CD4-positive, alpha-beta T cell treated with Interferon alpha-2 for 1 hour (primary cell): ENCODE data around the gene GRB10.
"Not testable (repeated sequence)": the region's sequence is repeated elsewhere in the genome, so short reads cannot be mapped to it uniquely, and the experiment has no call there.

Experiments
- DNase-seq, 2 donors: peaks; one replicate each; pipeline ENCODE4 v3.0.0-alpha.2; 2020 to 2022

Gene GRB10

DNA sequence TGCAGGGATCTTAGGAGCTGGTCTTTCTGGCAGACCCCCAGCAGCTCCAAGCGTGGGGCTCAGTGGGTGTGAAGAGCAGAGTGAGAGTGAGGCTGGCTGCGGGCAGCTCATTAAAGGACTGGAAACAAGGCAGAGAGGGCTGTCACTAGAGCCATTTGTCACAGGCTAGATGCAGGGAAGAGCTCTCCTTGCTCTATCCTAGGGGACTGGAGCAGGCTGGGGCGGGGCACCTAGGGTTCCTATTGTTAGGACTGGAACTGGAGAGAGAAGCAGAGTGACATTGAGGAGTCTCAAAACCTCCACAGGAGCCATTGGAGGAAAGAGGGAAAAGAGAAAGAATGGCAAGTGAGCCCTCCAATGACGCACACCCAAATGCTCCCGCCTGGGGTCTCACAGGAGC lies 216.7 kb downstream of the GRB10 start:
- DNase-seq: no peak

DNA sequence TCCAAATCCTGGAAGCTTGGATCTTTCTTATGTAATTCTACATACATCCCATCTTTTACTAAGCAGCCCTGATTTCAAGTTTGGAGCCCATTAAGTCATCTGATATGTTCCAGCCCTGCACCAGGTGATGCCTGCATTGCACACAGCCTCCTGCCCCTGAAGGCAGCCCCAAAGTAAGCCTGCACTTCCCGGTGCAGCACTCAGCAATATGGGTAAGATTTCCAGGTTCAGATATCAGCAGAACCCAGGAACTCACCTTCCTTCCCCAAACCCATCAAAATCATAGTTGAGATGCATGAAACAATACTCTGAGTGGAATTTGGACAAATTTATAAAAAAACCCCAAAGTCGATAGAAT lies 217.2 kb downstream of the GRB10 start:
- no peak for DNase-seq

DNA sequence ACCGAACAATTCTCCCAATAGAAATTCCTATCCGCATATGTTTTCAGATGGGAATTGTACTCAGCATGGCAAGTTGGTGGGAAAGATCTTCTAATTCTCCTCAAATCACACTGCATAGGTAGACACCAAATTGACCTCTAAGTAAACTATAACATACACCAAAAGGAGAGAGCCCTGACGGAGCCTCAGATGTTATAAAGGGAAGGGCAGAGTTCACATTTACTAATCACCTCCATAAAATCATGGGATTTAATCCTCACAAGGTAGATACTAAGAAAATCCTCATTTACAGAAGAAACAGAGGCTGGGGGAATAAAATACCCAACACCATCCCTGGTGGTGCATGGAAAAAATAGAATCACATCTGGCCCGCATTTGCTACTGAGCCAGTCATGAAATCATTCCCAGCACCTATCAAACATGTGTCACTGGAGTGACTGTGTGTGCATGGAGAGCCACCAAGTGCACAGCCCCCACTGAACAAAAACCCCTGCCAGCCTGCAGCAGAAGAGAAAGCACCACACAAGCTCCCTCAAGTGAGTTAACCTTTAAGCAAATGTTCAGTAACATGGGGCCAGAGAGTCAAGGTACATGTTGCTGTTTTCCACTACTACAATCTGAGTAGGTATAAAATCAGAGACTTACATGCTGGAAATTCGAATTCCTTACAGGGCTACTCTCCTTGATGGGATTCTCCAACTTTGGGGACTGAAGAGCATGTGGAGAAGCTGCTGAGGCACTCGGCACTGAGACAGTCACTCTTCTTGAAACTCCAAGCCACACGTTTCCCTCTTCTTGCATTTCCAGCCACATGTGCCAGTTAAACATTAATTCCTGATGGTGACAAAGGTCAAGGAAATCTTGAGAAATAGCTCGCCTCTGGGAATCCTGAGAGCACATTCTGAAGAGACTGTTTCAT lies 217.8 kb downstream of the GRB10 start, which contains the start of gene DDC:
DDC (minus strand) TSS at position 766 of the 919 bp plus-strand sequence. CDS start 21,320 bp downstream, outside the sequence.
- no peak for DNase-seq

DNA sequence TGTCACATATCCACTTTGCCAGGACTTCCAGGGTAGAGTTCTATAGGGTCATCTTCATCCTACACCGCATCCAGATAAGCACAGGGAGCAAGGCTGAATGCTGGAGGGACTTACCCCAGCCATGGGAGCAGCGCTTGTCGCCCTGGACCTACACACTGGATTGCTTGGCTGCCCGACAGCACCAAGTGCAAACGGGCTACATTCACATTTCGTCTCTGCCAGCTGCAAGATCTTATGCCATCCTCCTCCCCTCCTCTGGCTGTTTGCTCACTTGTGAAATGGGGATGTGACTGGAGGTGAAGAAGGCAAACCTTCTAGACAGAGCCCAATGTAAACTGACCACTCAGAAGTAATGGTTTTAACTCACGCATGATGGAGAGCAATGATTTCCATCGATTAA lies 218.5 kb downstream of the GRB10 start:
- DNase-seq: no peak

GRCh38 chr7:50562136-50562535 lies 220.6 kb downstream of the GRB10 start:
- no peak for DNase-seq

GRCh38 chr7:50560865-50561351 lies 221.8 kb downstream of the GRB10 start:
- DNase-seq: no peak

DNA sequence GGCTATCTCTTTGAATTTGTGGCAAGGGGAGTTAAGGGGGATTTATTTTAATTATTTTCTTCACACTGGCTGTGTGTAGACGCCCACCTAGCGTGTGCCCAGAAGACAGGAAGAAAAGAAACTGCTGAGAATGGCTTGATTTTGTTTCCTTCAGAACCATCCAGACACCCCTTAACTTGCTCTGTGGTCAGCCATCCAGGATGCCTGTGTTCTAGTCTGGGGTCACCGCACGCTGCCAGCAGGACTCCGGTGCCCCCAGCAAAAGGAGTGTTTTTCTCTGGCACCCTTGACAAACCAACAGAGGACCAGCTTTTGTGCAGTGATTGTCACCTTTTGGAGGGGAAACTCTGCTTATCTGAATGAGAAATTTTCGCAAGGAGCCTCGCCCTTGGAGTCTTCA lies 222.8 kb downstream of the GRB10 start:
- DNase-seq: no peak

- DNase-seq: no peak
Observed at GRCh38 chr7:50558294-50559053, 224.2 kb downstream of the GRB10 start.

DNA sequence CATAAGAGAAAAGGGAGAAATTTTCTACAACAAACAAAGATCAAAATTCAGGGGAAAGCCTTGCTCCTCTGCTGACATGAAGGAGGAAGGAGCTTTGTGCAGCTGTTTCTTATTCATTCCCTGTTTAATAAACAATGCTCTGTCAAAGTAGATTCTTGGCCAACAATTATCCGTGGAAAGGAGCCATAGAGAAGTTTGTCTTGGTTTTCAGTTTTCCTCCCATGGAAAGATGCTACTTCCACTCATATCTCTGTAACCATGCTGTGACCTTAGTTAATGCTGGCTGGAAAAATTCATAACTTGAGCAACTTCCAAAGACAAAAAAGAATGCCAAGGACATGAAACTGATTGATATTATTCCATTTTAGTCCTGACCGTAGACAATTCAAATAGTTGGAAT lies 225.6 kb downstream of the GRB10 start:
- DNase-seq: no peak

DNA sequence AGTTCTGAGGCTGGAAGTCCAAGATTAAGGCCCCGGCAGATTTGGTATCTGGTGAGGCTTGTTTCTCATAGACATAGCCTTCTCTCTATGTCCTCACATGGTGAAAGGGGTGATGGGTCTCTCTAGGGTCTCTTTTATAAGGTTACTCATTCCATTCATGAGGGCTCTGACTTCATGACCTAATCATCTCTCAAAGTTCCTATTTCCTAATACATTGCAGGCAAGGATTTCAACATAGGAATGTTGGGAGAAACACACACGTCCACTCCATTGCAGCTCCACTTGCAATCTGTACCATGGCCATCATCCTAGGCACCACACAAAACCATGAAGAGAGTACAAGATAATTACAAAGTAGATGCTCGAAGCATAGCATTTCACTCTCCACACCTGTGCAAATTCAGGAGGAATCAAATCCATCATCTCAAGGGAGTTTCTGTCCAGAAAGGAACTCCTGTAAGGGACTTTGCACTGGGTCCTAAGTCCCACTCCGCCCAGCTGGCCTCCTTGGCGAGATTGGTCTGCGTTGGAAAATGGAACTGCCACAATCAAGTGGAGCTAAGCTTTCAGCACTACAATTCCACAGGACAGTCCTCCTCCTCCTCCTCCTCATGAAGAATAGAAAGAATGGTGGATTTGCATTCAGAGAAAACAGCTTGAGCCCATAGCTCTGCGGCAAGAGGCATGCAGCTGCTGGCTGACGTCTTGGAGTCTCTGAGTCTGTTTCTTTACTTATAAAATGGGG lies 226.3 kb downstream of the GRB10 start:
- no peak for DNase-seq

DNA sequence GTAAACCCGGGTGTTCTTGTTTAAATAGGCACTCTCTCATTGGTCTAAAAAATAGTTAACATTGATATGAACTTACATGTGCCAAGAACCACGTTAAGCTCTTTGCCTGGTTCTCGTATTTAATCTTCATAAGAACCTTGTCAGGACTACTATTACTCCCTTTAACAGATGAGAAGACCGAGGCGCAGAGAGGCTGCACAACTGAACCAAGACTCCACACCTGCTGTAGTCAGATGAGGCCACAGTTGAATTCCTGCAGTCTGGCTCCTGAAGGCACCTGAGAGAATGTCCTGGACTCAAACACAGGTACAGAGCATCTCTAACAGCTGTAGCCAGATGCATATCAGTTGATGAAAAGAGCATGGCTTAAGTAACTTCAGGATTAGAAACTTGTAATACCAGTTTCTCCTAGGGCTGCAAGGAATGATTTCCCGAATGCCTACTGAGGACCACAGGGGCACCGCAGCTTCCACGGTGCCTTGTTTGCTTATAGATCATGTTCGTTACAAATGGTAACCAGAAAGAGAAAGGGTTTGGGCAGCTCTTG lies 227.0 kb downstream of the GRB10 start:
- no peak for DNase-seq

DNA sequence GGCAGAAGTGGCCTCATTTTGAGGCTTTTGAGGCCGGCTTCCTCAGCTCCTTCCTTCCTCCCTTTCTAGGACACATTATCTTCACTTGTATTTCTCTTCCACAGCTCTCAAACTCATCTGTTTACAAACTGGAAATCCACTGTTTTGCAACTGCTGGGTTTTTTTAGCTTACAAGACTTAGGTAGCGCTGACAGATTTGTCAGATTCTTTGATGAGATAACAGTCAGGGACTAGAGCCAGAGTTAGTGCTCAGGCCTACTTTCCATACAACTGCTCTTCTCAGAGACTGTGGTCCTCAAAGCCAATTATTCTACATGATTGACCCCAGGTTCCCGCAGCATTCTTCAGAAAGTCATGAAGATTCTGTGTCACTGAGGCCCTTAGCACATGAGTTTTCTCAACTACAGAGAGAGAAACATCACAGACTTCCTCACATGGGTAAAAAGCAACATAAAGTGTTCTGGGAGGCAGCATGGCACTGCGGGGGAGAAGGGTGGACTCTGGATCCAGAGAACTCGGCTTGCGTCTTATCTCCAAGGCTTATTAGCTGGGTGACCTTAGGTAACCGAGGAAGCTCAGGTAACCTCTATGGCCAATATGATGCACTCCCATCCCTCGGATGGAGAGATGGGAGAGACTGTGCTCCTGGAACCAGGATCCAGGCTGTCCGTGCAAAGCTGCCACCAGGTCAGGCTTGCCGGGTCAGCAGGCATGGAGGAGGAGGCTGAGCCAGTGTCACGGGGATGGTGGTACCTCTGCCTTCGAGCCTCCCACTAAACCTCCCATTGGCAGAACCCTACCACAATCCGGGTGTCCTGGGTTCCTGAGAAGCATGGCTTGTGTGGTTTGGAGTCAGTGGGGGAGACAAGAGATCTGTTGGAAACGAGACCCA lies 228.0 kb downstream of the GRB10 start:
- no peak for DNase-seq

DNA sequence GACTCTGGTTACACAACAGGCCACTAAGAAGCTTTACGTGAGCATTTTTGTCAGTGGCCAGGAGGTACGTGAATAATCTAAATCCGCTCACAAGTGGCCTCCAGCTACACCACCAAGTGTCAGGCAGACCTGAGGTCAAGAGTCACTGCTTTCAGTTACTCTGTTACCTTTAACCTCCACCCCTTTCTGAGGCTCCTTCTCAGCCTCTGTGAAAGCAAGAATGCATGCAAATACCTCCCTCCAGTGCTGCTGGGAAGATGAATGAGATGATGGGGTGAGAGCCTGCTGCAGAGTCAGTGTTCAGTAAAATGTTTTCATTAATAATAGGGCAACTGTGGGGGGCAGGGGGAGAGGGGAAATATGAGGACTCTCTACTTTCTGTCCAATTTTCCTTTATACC lies 228.7 kb downstream of the GRB10 start:
- DNase-seq: no peak

DNA sequence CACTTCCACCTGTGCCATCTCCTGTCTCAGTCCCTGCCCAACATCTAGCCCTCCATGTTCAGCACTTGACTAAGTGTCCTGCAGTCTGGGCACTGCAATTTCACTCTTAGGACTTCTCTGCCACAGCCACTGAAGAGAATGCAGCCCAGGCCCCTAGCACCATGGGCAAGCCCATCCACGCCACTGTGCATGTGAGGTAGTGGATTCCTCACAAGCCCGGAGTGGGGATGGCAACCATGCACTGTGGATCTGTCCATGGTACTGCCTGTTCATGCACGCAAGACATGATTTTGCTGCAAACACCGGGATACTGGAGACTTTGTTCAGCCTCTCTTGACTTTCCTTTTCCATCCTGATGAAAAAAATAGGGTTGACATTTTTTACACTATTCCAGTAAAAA lies 229.8 kb downstream of the GRB10 start:
- no peak for DNase-seq

DNA sequence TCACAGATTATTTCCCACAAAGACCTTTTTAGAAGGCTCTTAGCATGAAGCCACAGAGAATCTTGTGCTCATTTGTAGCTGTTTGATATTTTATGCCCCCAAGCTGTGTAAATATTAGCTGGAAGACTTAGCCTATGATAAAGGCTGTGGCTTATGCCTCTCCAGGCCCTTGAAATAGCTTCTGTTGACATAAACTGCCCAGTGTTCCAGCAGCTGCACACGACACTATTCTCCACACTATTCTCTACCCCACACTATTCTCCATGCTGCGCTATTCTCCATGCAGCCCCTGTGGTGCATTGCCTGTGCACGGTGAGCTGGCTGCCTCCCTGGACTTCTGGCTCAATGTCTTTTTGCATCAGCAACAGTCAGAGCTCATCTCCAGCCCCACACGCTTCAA lies 230.6 kb downstream of the GRB10 start:
- no peak for DNase-seq

DNA sequence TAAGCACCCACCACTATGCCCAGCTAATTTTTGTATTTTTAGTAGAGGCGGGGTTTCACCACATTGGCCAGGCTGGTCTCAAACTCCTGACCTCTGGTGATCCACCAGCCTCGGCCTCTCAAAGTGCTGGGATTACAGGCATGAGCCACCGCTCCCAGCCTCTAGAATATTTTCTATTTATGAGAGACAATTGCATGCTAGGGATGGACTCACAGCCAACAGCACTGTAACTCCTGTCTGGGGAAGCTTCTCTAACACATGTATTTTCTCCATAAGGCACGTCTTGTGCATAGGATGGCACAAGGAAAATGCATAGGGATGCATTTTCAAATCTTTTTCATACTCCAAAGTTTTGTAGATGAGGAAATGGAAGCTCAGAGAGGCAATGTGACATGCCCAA lies 237.1 kb downstream of the GRB10 start:
- DNase-seq: not testable (repeated sequence)

DNA sequence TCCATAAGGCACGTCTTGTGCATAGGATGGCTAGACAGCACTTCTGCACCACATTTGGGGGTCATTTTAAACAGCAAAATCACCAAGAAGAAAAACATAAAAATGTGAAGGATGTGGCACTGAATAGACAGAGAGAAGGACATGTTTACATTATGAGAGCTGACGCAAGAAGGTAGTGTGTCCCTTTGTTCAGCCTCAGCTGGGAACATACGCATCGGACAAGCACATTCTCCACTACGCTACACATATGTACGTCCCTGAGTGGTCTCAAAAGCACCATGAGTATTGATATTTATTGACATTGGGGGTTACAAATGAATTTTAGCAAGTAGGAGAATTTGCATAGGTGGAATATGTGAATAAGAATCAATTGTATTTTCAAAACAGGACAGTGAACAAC lies 237.7 kb downstream of the GRB10 start:
- no peak for DNase-seq

DNA sequence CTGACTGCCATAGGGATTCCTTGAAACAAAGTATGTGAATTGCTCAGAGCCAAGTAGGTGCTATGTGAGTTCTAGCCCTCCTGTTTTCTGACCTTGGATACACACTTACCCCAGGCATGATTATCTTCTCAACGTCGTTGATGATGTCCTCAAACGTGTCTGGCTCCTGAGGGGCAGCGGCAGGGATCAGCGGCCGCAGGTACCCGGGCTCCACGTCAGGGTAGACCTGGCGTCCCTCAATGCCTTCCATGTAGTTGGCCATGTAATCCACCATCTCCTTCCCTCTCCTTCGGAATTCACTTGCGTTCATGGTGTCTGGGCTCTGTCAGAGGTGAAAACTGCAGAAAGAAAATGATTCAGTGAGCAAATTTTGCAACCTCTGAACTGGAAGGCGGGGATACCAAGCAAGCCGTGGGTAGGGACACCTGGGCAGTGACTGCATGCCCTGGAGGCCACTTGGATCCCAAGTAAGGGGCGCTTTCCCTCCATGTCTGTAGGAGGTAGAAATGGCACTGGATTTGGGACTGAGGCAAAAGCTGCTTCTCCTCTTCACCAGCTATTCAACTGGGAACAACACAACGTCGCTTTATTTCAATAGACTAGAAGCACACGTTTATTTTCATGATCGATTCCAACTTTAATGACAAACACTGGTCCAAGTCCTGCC lies 238.8 kb downstream of the GRB10 start:
- no peak for DNase-seq

GRCh38 chr7:50542132-50542531 lies 240.6 kb downstream of the GRB10 start:
- DNase-seq: no peak

DNA sequence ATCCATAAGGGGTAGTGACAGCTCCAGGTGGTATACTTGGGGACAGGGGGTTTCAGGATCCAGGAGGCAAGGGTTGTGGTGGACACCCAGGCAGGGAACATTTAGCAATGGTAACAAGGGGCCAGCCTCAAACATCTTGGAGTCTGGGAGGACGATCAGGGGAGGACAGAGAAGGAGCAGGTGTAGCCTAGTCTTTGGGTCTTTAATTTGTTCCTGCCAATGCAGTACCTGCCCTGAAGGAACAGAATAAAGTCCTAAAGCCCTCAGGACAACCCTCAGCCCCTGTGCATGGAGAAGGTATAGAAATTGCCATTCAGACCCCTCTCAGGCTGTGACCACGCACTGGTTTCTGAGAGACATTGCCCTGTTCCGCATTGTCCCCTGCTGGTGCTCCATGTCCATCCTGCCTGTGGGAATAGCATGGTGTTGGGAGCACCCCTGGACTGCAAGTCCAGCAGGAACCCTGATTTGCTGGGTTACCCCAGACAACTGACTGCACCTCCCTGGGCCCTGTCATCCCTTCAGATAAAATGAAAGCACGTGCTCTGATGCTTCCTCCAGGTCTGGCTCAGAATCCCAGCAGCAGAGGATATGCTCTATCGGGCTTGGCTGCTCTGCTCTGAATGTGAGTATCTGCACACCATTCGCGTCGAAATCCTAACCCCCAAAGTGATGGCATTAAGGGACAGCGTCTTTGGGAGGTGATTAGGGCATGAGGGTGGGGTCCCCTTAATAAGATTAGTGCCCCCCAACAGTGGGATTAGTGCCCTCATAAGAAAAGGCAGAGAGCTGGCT lies 241.7 kb downstream of the GRB10 start:
- DNase-seq: no peak
